Panc1 (cell line): ENCODE measurements around the gene HNF1B. TPM values are rescaled to one million over a fixed set of nuclear protein-coding genes. Genes with fewer than 3 reads are reported as not detected.
A peak's percentile ranks its signal among the peaks of the same experiment; 100 is the strongest.

Experiments used
- ATAC-seq: fragments of 200-7000 bp; cut with Tn5 transposase; 2 replicates; pipeline ENCODE4 v1.9.1; 2020; ENCODE audit warnings: mild to moderate bottlenecking, moderate library complexity
- BruUV-seq: library from RNA; stranded (reverse); fragments of 400-500 nt; replicated peaks from 2 replicates; lab custom pipeline; 2021; lab: Mats Ljungman, UMichigan
- CTCF ChIA-PET: fragments of 300-600 bp; sonication (Branson Sonifier 250); formaldehyde crosslinking; loops from one replicate; lab custom pipeline; 2022; ENCODE audit warnings: antibody characterized with exemption; lab: Charles Lee
- POLR2A ChIA-PET: fragments of 300-600 bp; sonication (Branson Sonifier 250); formaldehyde crosslinking; loops from one replicate; lab custom pipeline; 2022; ENCODE audit warnings: antibody characterized with exemption; lab: Charles Lee
- DNase-seq: peaks from one replicate; pipeline ENCODE4 v3.0.0-alpha.2; 2010; ENCODE audit warnings: low read depth, low spot score
- H3K27ac ChIP-seq: 2 replicates; pipeline ENCODE4 v1.5.1; 2011; ENCODE audit warnings: mild to moderate bottlenecking, low read length, inconsistent platforms
- H3K27me3 ChIP-seq: fragments of 200-500 bp; sonication (Bioruptor generic); 2 replicates; pipeline ENCODE4 v1.6.0; 2014; ENCODE audit warnings: low read length, inconsistent platforms; ENCODE audit not compliant: control insufficient read depth, insufficient read depth
- H3K36me3 ChIP-seq: fragments of 200-500 bp; sonication (Bioruptor generic); 2 replicates; pipeline ENCODE4 v1.5.1; 2014; ENCODE audit warnings: inconsistent platforms, mild to moderate bottlenecking, low read length, moderate library complexity; ENCODE audit not compliant: control insufficient read depth, insufficient read depth
- H3K4me1 ChIP-seq: 2 replicates; pipeline ENCODE4 v1.5.1; 2011; ENCODE audit warnings: inconsistent platforms, mild to moderate bottlenecking, low read length, moderate library complexity; ENCODE audit not compliant: control insufficient read depth, insufficient read depth
- H3K4me3 ChIP-seq, 2 experiments: 2 replicates each; pipeline ENCODE4 v1.5.1; 2011 to 2012; ENCODE audit warnings: low read depth in 2 of 2, low read length in 2 of 2, mild to moderate bottlenecking in 2 of 2, inconsistent platforms in 1 of 2, moderate library complexity in 1 of 2
- H3K9me3 ChIP-seq: fragments of 200-500 bp; sonication (Bioruptor generic); 2 replicates; pipeline ENCODE4 v1.5.1; 2014; ENCODE audit warnings: low read depth, mild to moderate bottlenecking, inconsistent platforms, low read length, moderate library complexity; ENCODE audit not compliant: control insufficient read depth, insufficient read depth
- CTCF ChIP-seq: fragments of 450-650 bp; IDR thresholded peaks from 2 replicates; pipeline ENCODE4 v1.5.1; 2017; ENCODE audit warnings: mild to moderate bottlenecking
- POLR2AphosphoS5 ChIP-seq: IDR thresholded peaks from 2 replicates; pipeline ENCODE4 v1.6.1; 2012; ENCODE audit warnings: mild to moderate bottlenecking, low read depth, low read length, moderate library complexity
- SIN3A ChIP-seq: IDR thresholded peaks from 2 replicates; pipeline ENCODE4 v1.6.1; 2012; ENCODE audit warnings: low read depth, mild to moderate bottlenecking, low read length, moderate library complexity, borderline replicate concordance; ENCODE audit not compliant: insufficient read depth
- TCF7L2 ChIP-seq: IDR thresholded peaks from 2 replicates; pipeline ENCODE4 v1.6.1; 2011; ENCODE audit warnings: mild to moderate bottlenecking, low read depth, low read length, inconsistent platforms
- in situ Hi-C: cut with HindIII; loops from 2 replicates; pipeline ENCODE4 v1.10.0; 2016; ENCODE audit warnings: low sequenced_read_pairs, low pct_unique_long_range_greater_than_20kb
- intact Hi-C: fragments of 100-400 bp; cut with micrococcal nuclease; formaldehyde crosslinking; loops from one replicate; pipeline ENCODE4 v1.10.0; 2022; ENCODE audit not compliant: unreplicated experiment
- total RNA-seq: library from RNA; stranded (reverse); gene quantifications from one replicate; pipeline ENCODE4 v1.2.1, GENCODE V29; 2021; ENCODE audit not compliant: unreplicated experiment
- TF ChIP-seq, protein P1 (sequence below), 2 experiments: IDR thresholded peaks; 2 replicates each; pipeline ENCODE4 v1.6.1; 2011 to 2012; ENCODE audit warnings: low read depth in 2 of 2, control low read depth in 1 of 2, low read length in 1 of 2, mild to moderate bottlenecking in 1 of 2, moderate library complexity in 1 of 2; ENCODE audit not compliant: insufficient read depth in 1 of 2

The HNF1B gene
- total RNA-seq, 1 experiment from 2014 or later: not detected

DNA sequence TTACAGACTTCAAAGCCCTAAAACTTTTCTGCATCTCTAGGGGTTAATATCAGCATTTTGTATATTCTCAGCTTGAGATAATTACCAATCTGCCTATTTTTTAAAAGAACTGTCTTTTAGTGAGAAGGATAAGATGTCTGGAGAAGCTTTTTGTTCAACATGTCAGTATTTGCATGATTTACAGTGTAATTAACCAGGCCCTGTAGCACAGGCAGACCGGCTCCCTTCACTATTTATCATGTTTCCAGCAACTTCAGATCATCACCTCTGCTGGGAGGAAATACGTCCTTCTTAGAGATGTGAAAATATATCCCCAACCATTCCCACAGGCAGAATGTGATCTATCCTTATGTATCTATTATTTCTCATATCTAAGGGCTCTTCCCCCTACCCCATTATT, 93.0 kb downstream of the HNF1B start:
- Histone ChIP-seq H3K27me3 (no peaks in the 10 kb centered on the region; the same call in 1 of the 2 replicates), H3K27ac (no peak overlapping the region), H3K9me3 (no peaks in the 10 kb centered on the region), H3K4me1 (no peaks in the 10 kb centered on the region), H3K4me3 (no peak overlapping the region), H3K36me3 (no peaks in the 10 kb centered on the region)
- no peak for ATAC-seq
- in situ Hi-C loops (no loop called here), intact Hi-C loops (loop anchor here (5.0 to 10.0 kb wide), 2 partner anchors 123 to 165 kb away; no protein-coding TSS in a partner anchor)
- DNase-seq: no peak
- TF ChIP-seq POLR2AphosphoS5 (no peak), SIN3A (no peak), CTCF (no peak), TCF7L2 (no peak)
- TF ChIP-seq, protein P1, sequence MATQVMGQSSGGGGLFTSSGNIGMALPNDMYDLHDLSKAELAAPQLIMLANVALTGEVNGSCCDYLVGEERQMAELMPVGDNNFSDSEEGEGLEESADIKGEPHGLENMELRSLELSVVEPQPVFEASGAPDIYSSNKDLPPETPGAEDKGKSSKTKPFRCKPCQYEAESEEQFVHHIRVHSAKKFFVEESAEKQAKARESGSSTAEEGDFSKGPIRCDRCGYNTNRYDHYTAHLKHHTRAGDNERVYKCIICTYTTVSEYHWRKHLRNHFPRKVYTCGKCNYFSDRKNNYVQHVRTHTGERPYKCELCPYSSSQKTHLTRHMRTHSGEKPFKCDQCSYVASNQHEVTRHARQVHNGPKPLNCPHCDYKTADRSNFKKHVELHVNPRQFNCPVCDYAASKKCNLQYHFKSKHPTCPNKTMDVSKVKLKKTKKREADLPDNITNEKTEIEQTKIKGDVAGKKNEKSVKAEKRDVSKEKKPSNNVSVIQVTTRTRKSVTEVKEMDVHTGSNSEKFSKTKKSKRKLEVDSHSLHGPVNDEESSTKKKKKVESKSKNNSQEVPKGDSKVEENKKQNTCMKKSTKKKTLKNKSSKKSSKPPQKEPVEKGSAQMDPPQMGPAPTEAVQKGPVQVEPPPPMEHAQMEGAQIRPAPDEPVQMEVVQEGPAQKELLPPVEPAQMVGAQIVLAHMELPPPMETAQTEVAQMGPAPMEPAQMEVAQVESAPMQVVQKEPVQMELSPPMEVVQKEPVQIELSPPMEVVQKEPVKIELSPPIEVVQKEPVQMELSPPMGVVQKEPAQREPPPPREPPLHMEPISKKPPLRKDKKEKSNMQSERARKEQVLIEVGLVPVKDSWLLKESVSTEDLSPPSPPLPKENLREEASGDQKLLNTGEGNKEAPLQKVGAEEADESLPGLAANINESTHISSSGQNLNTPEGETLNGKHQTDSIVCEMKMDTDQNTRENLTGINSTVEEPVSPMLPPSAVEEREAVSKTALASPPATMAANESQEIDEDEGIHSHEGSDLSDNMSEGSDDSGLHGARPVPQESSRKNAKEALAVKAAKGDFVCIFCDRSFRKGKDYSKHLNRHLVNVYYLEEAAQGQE (IDR thresholded peaks at IDR 0.05; ENCODE audit: insufficient read depth in 1 of 2, low read depth in 2 of 2, low read length in 1 of 2): no peak
- ChIA-PET POLR2A (no interaction called here), CTCF (no interaction called here)
- BruUV-seq: no TSS peak

- H3K9me3 ChIP-seq: no peaks in the 10 kb centered on the region
- H3K4me1 ChIP-seq: no peaks in the 10 kb centered on the region
- no peak overlapping the region for H3K27ac ChIP-seq
- no peaks in the 10 kb centered on the region for H3K36me3 ChIP-seq
- peak; percentile 52 for TF ChIP-seq CTCF
- TF ChIP-seq, protein P1 (IDR thresholded peaks at IDR 0.05; ENCODE audit: insufficient read depth in 1 of 2, low read depth in 2 of 2, low read length in 1 of 2): no peak
- no TSS peak for BruUV-seq
- no peak overlapping the region for H3K4me3 ChIP-seq
- intact Hi-C loops (loop anchor here (5.0 to 10.0 kb wide), 2 partner anchors 124 to 167 kb away; no protein-coding TSS in a partner anchor), in situ Hi-C loops (no loop called here)
- CTCF ChIA-PET: interaction anchor here (0.7 to 2.0 kb wide), 7 partner anchors 8 to 194 kb away, joined by 3 to 19 read pairs (median 8); no protein-coding TSS in a partner anchor
- POLR2A ChIA-PET: no interaction called here
- DNase-seq: no peak
- ATAC-seq: peak; percentile 68; the same call in 1 of the 2 replicates
- no peaks in the 10 kb centered on the region; the same call in 1 of the 2 replicates for H3K27me3 ChIP-seq
These were observed 94.3 kb downstream of the HNF1B start for GRCh38 chr17:37650419-37651003.
